Colonic mucosa (tissue), 4 donors: Measurements from ENCODE around the gene CPM. TPM values are rescaled to one million over a fixed set of nuclear protein-coding genes. Genes with fewer than 3 reads are reported as not detected.

ENCODE experiments used
- DNase-seq: peaks from one replicate; pipeline ENCODE4 v3.0.0-alpha.2; 2020
- H3K27ac ChIP-seq: fragments of 200-600 bp; one replicate; pipeline ENCODE4 v1.8.0; 2021
- H3K27me3 ChIP-seq: fragments of 200-600 bp; one replicate; pipeline ENCODE4 v1.8.0; 2021
- H3K36me3 ChIP-seq: fragments of 200-600 bp; one replicate; pipeline ENCODE4 v1.8.0; 2021
- H3K4me1 ChIP-seq: fragments of 200-600 bp; one replicate; pipeline ENCODE4 v1.8.0; 2021; ENCODE audit warnings: mild to moderate bottlenecking
- H3K4me3 ChIP-seq: fragments of 200-600 bp; one replicate; pipeline ENCODE4 v1.8.0; 2021
- H3K9ac ChIP-seq, 2 donors: one replicate each; pipeline ENCODE4 v1.7.0; 2013; ENCODE audit warnings: control low read depth in 2 of 2, low read depth in 2 of 2, low read length in 2 of 2
- H3K9me3 ChIP-seq: fragments of 200-600 bp; one replicate; pipeline ENCODE4 v1.8.0; 2021
- CTCF ChIP-seq: fragments of 200-600 bp; IDR thresholded peaks from one replicate; pipeline ENCODE4 v1.8.0; 2022; ENCODE audit warnings: antibody characterized with exemption, mild to moderate bottlenecking
- intact Hi-C: fragments of 100-400 bp; cut with DNase I; formaldehyde crosslinking; loops from one replicate; pipeline ENCODE4 v1.14.1; 2022
- total RNA-seq, 2 donors: library from RNA; stranded (reverse); fragmentation: NEBNext Ultra II Directional in 1 of 2; extraction: Animal tissue kit (Norgen Biotek cat#: 25700) in 1 of 2; gene quantifications; one replicate each; pipeline ENCODE4 v1.2.1, GENCODE V29; 2021
- donor health status: healthy.
- donor health status: DM: no; HTN: no; CAD: no.
- donor health status: DM: no; HTN: no; CAD: no.

Gene CPM
- total RNA-seq, 2 donors from 2014 or later: 30.0 to 40.3 TPM

GRCh38 chr12:68868043-68868790 is 64.8 kb downstream of the CPM start:
- H3K4me1 ChIP-seq: no peaks in the 10 kb centered on the region

GRCh38 chr12:68867606-68868005 is 65.4 kb downstream of the CPM start:
- H3K27ac ChIP-seq: no peak overlapping the region
- H3K36me3 ChIP-seq: no peaks in the 10 kb centered on the region
- intact Hi-C loops: no loop called here
- H3K4me1 ChIP-seq: no peaks in the 10 kb centered on the region
- no peak for TF ChIP-seq CTCF
- H3K9me3 ChIP-seq: no peaks in the 10 kb centered on the region
- H3K4me3 ChIP-seq: no peak overlapping the region
- no peaks in the 10 kb centered on the region for H3K27me3 ChIP-seq
- DNase-seq: no peak
- H3K9ac ChIP-seq: no peak overlapping the region

More at GRCh38 chr12:68868043-68868790, 64.8 kb downstream of the CPM start:
- Histone ChIP-seq H3K9ac (no peak overlapping the region), H3K27ac (no peak overlapping the region), H3K9me3 (no peaks in the 10 kb centered on the region), H3K4me3 (no peak overlapping the region), H3K27me3 (no peaks in the 10 kb centered on the region), H3K36me3 (no peaks in the 10 kb centered on the region)
- no peak for TF ChIP-seq CTCF
- no peak for DNase-seq
- intact Hi-C loops: no loop called here

GRCh38 chr12:68866950-68867349 is 66.0 kb downstream of the CPM start:
- Histone ChIP-seq H3K9ac (no peak overlapping the region), H3K27ac (no peak overlapping the region), H3K4me1 (no peaks in the 10 kb centered on the region), H3K27me3 (no peaks in the 10 kb centered on the region), H3K4me3 (no peak overlapping the region), H3K9me3 (no peaks in the 10 kb centered on the region), H3K36me3 (no peaks in the 10 kb centered on the region)
- intact Hi-C loops: no loop called here
- DNase-seq: no peak
- TF ChIP-seq CTCF: no peak

GRCh38 chr12:68865399-68866164 is 67.4 kb downstream of the CPM start:
- Histone ChIP-seq H3K36me3 (no peaks in the 10 kb centered on the region), H3K4me3 (no peak overlapping the region), H3K4me1 (no peaks in the 10 kb centered on the region), H3K27ac (no peak overlapping the region), H3K27me3 (no peaks in the 10 kb centered on the region), H3K9ac (no peak overlapping the region), H3K9me3 (no peaks in the 10 kb centered on the region)
- TF ChIP-seq CTCF: no peak
- intact Hi-C loops: no loop called here
- DNase-seq: no peak

GRCh38 chr12:68864604-68865003 is 68.4 kb downstream of the CPM start:
- intact Hi-C loops: no loop called here
- no peak for TF ChIP-seq CTCF
- Histone ChIP-seq H3K4me3 (no peak overlapping the region), H3K9ac (no peak overlapping the region), H3K4me1 (no peaks in the 10 kb centered on the region), H3K36me3 (no peaks in the 10 kb centered on the region), H3K27me3 (no peaks in the 10 kb centered on the region), H3K9me3 (no peaks in the 10 kb centered on the region), H3K27ac (no peak overlapping the region)
- DNase-seq: no peak
